Cerebellar nuclear complex (tissue), 1 donor: Measurements from ENCODE around the gene UPF3B.
"Not testable (repeated sequence)": the region's sequence is repeated elsewhere in the genome, so short reads cannot be mapped to it uniquely, and the experiment has no call there.

Experiments used
- DNase-seq, 2 experiments: peaks; one replicate each; lab custom pipeline; 2025; lab: John Stamatoyannopoulos, UW

Gene UPF3B

DNA sequence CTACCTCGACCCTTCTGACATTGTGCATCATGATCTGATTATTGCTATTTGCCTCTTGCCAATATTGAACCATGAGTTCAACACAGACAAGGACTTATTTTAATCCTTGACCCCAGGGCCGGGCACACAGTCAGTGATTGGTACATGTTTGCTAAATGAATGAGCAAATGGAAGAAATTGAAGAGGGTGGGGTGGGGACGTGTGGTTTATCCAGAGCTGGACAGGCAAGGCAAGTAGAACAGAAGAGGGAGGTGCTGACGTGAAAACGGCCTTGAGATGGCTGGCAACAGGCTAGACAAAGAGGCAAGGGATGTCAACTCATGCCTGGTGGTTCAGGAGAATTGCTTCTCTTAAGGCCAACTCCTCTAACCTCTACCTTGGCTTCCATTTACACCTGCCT lies 28.5 kb downstream of the UPF3B start:
- not testable (repeated sequence) for DNase-seq

DNA sequence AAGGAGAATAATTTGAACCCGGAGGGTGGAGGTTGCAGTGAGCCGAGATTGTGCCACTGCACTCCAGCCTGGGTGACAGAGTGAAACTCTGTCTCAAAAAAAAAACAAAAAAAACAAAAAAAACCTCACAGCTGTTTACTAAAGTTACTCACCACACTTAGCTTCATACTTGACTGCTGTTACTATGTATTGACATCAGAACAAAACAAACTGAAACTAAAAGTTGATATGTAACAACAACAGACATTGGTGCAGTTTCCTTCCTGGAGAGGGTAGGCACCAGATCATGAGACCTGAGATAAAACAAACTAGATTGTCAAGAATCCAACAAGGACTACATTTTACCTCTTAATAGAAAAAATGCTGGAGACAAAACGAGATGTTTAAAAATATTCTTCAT lies 31.1 kb downstream of the UPF3B start:
- not testable (repeated sequence) for DNase-seq

DNA sequence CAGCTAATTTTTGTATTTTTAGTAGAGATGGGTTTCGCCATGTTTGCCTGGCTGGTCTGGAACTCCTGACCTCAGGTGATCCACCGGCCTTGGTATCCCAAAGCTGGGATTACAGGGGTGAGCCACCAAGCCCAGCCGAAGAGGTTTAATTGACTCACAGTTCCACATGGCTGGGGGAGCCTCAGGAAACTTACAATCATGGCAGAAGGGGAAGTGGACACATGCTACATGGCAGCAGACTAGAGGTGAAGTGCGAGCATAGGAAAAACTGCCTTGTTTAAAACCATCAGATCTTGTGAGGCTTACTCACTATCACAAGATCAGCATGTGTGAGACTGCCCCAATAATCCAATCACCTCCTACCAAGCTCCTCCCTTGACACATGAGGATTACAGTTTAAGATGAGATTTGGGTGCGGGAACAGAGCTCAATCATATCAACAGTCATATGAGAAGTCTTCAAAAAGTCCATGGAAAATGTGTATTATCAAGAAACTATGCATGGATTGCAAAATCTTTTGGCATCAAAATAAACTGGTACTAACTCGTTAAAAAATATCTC lies 35.6 kb downstream of the UPF3B start:
- DNase-seq: no peak

- no peak for DNase-seq
Measured at GRCh38 chrX:119816300-119816699, 36.5 kb downstream of the UPF3B start.

DNA sequence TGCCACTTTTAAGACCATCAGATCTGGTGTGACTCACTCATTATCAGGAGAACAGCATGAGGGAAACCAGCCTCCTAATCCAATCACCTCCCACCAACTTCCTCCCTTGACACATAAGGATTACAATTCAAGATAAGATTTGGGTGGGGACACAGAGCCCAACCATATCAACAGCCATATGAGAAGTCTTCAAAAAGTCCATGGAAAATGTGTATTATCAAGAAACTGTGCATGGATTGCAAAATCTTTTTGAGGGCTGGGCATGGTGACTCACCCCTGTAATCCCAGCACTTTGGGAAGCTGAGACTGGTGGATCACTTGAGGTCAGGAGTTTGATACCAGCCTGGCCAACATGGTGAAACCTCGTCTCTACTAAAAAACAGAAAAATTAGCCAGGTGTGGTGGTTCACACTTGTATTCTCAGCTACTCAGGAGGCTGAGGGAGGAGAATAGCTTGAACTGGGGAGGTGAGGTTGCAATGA lies 43.5 kb downstream of the UPF3B start:
- DNase-seq: no peak

GRCh38 chrX:119808461-119808860 lies 44.3 kb downstream of the UPF3B start:
- DNase-seq: not testable (repeated sequence)

DNA sequence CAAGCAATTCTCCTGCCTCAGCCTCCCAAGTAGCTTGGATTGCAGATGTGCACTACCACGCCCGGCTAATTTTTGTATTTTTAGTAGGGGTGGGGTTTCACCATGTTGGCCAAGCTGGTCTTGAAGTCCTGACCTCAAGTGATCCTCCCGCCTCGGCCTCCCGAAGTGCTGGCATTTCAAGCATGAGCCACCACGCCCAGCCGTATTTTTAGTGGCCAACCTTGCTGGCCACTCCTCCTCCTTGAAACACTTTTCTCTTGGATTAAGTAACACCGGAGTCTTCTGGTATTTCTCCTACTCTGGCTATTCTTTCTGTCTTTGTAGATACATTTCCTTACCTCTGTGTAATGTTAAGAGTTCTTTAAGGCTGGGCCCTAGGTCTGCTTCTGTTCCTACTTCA lies 50.2 kb downstream of the UPF3B start:
- DNase-seq: no peak

DNA sequence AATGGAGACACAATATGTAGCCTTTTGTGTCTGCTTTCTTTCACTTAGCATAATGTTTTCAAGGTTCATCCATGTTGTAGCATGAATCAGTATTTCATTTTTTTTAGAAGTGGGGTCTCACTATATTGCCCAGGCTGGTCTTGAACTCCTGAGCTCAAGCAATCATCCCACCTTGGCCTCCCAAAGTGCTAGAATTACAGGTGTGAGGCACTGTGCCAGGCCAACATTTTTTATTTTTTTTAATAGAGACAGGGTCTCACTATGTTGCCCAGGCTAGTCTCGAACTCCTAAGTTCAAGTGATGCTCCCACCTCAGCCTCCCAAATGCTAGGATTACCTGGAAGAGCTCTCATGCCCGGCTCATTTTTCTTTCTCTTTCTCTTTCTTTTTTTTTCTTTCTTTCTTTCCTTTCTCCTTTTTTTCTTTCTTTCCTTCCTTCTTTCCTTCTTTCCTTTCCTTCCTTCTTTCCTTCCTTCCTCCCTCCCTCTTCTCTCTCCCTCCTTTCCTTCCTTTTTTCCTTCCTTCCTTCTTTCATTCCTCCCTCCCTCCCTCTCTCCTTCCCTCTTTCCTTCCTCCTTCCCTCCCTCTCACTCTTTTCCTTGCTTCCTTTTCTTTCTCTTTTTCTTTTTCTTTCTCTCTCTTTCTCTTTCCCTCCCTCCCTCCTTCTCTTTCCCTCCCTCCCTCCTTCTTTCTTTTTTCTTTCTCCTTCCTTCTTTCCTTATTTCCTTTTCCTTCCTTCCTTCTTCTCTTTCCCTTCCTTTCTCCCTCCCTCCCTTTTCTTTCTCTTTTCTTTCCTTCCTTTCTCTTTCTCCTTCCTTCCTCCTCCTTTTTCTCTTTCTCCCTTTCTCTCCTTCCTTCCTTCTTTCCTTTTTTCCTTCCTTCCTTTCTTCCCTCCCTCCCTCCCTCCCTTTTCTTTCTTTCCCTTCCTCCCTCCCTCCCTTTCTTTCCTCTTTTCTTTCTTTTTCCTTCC lies 51.2 kb downstream of the UPF3B start:
- DNase-seq: no peak

DNA sequence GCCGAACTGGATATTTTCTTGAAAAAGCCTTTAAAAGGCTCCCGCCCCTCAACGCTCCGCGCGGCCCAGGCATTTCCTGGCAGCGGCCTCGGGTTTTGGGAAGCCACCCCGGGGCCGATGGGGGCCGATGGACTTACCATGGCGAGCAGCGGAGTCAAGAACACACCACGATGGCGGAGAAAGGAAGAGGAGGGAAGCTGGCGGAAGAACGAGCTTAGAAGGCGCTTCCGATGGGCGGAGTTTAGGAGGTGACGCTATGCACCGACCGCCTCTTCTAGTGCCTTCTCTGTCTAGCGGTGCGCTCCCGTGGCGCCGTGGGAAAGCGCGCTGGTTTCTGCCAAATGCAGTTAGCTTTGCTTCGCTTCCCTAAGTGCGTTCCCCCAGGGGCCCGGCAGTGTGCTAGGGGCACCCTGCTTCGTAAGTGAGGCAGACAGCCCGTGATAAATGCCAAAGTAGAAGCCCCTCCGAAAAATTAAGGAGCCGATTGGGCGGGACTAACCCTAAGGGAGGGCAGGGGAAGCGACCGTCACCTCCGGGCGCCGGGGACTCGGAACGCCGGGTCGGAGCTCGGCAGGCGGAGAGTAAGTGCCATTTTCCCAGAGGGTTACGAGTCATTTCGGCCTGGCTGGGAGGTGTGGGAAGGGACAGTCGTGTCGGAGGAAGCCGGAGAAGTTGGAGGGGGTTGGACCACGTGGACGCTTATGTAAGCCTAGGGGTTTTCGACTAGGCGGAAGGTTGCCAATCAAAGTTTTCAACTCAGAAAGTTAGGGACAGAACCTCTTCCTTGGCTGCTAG lies 61.1 kb downstream of the UPF3B start, which contains the start of gene RPL39:
Gene RPL39, minus strand, starts transcription at position 194 of the 795 bp plus-strand sequence. Its CDS starts 54 bp downstream, at position 140.
- DNase-seq: peak; percentile 33 to 45

- DNase-seq: no peak
Measured at GRCh38 chrX:119790977-119791436, 61.8 kb downstream of the UPF3B start.

DNA sequence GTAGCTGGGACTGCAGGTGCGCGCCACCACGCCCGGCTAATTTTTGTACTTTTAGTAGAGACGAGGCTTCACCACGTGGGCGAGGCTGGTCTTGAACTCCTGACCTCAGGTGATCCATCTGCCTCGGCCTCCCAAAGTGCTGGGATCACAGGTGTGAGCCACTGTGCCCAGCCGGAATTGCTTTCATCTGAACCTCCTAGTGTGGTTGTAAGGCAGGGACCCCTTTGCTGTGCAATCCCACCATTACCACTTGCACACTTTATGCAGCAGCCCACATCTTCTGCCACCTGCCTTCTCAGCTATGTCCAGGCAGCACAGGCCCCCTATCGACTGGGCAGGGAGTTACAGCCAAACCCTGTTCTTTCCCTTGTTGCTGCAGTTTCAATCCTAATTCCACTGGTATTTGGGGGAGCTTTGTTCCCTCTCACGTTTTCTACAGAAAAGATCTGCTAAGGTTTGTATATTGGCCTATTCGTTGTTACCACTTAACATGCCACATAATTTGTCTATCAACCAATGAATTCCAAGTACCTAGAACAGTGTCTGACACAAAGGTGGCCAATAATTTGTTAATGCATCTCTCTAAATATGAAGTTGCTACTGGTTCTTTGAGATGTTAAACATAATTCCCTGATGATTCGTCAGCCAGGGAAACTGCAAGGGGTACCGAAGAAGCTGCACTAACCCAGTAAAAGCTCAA lies 67.9 kb downstream of the UPF3B start:
- no peak for DNase-seq
